ENCODE results near the gene GAREM2.

- TF ChIP-seq CTCF (IDR thresholded peaks at IDR 0.05) (no peak), TAF1 (IDR thresholded peaks at IDR 0.05; ENCODE audit: borderline replicate concordance, low read depth, low read length) (no peak), GABPA (IDR thresholded peaks at IDR 0.05; ENCODE audit: low read depth) (no peak), RCOR1 (IDR thresholded peaks at IDR 0.05; ENCODE audit: low read length) (no peak), NRF1 (IDR thresholded peaks at IDR 0.05; ENCODE audit: low read depth, low read length) (no peak), TEAD4 (IDR thresholded peaks at IDR 0.05; ENCODE audit: borderline replicate concordance, insufficient read depth) (no peak), CHD2 (IDR thresholded peaks at IDR 0.05; ENCODE audit: low read length, partially characterized antibody) (no peak), RAD21 (IDR thresholded peaks at IDR 0.05; ENCODE audit: low read length) (no peak), EZH2phosphoT487 (IDR thresholded peaks at IDR 0.05; ENCODE audit: borderline replicate concordance, low read depth) (no peak), POLR2AphosphoS5 (IDR thresholded peaks at IDR 0.05; ENCODE audit: low read depth, low read length) (no peak)
- TF ChIP-seq, protein P1, sequence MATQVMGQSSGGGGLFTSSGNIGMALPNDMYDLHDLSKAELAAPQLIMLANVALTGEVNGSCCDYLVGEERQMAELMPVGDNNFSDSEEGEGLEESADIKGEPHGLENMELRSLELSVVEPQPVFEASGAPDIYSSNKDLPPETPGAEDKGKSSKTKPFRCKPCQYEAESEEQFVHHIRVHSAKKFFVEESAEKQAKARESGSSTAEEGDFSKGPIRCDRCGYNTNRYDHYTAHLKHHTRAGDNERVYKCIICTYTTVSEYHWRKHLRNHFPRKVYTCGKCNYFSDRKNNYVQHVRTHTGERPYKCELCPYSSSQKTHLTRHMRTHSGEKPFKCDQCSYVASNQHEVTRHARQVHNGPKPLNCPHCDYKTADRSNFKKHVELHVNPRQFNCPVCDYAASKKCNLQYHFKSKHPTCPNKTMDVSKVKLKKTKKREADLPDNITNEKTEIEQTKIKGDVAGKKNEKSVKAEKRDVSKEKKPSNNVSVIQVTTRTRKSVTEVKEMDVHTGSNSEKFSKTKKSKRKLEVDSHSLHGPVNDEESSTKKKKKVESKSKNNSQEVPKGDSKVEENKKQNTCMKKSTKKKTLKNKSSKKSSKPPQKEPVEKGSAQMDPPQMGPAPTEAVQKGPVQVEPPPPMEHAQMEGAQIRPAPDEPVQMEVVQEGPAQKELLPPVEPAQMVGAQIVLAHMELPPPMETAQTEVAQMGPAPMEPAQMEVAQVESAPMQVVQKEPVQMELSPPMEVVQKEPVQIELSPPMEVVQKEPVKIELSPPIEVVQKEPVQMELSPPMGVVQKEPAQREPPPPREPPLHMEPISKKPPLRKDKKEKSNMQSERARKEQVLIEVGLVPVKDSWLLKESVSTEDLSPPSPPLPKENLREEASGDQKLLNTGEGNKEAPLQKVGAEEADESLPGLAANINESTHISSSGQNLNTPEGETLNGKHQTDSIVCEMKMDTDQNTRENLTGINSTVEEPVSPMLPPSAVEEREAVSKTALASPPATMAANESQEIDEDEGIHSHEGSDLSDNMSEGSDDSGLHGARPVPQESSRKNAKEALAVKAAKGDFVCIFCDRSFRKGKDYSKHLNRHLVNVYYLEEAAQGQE (IDR thresholded peaks at IDR 0.05; ENCODE audit: low read depth, low read length), result no peak
- TF ChIP-seq, protein P2, sequence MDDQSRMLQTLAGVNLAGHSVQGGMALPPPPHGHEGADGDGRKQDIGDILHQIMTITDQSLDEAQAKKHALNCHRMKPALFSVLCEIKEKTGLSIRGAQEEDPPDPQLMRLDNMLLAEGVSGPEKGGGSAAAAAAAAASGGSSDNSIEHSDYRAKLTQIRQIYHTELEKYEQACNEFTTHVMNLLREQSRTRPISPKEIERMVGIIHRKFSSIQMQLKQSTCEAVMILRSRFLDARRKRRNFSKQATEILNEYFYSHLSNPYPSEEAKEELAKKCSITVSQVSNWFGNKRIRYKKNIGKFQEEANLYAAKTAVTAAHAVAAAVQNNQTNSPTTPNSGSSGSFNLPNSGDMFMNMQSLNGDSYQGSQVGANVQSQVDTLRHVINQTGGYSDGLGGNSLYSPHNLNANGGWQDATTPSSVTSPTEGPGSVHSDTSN (IDR thresholded peaks at IDR 0.05), result no peak
- TF ChIP-seq, protein P3, sequence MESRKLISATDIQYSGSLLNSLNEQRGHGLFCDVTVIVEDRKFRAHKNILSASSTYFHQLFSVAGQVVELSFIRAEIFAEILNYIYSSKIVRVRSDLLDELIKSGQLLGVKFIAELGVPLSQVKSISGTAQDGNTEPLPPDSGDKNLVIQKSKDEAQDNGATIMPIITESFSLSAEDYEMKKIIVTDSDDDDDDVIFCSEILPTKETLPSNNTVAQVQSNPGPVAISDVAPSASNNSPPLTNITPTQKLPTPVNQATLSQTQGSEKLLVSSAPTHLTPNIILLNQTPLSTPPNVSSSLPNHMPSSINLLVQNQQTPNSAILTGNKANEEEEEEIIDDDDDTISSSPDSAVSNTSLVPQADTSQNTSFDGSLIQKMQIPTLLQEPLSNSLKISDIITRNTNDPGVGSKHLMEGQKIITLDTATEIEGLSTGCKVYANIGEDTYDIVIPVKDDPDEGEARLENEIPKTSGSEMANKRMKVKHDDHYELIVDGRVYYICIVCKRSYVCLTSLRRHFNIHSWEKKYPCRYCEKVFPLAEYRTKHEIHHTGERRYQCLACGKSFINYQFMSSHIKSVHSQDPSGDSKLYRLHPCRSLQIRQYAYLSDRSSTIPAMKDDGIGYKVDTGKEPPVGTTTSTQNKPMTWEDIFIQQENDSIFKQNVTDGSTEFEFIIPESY (IDR thresholded peaks at IDR 0.05; ENCODE audit: borderline replicate concordance, low read depth), result no peak
- TF ChIP-seq, protein P4, sequence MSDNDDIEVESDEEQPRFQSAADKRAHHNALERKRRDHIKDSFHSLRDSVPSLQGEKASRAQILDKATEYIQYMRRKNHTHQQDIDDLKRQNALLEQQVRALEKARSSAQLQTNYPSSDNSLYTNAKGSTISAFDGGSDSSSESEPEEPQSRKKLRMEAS (IDR thresholded peaks at IDR 0.05; ENCODE audit: low read depth), result no peak
These were observed 31.6 kb upstream of the GAREM2 start for GRCh38 chr2:26141145-26141769.
